Right lobe of liver (tissue), 6 donors: ENCODE measurements around the gene DNAJA2. TPM values are rescaled to one million over a fixed set of nuclear protein-coding genes. Genes with fewer than 3 reads are reported as not detected.

ENCODE experiments used
- ATAC-seq, 4 donors: fragments of 200-7000 bp; cut with Tn5 transposase; one replicate each; pipeline ENCODE4 v1.9.1; 2020; ENCODE audit warnings: mild to moderate bottlenecking in 4 of 4, moderate library complexity in 4 of 4
- DNase-seq, 3 donors: peaks; one replicate each; pipeline ENCODE4 v3.0.0-alpha.2; 2020
- H3K27ac ChIP-seq, 3 donors: fragments of 200-600 bp; one replicate each; pipeline ENCODE4 v1.8.0; 2022
- H3K27me3 ChIP-seq, 2 donors: fragments of 200-600 bp; one replicate each; pipeline ENCODE4 v1.8.0; 2022
- H3K36me3 ChIP-seq, 4 donors: fragments of 200-600 bp; sonication (generic) in 1 of 4; one replicate each; pipeline versions ENCODE4 v1.5.1 to v1.8.0; 2017 to 2022; ENCODE audit warnings: control low read depth in 1 of 4
- H3K4me1 ChIP-seq, 4 donors: fragments of 200-600 bp; sonication (generic) in 1 of 4; one replicate each; pipeline versions ENCODE4 v1.5.1 to v1.8.0; 2017 to 2022; ENCODE audit warnings: control low read depth in 1 of 4
- H3K4me3 ChIP-seq, 3 donors: fragments of 200-600 bp; one replicate each; pipeline ENCODE4 v1.8.0; 2022
- H3K9me3 ChIP-seq, 4 donors: fragments of 200-600 bp; sonication (generic) in 1 of 4; one replicate each; pipeline versions ENCODE4 v1.5.1 to v1.8.0; 2017 to 2022; ENCODE audit warnings: control low read depth in 1 of 4
- POLR2A ChIP-seq: fragments of 450-650 bp; IDR thresholded peaks from one replicate; pipeline ENCODE4 v1.6.1; 2017; ENCODE audit warnings: antibody characterized with exemption, mild to moderate bottlenecking
- WGBS: methylation state at CpG from one replicate; pipeline ENCODE4 v1.1.6; 2018; ENCODE audit warnings: low coverage, low lambda C conversion rate; ENCODE audit not compliant: insufficient coverage; ENCODE audit errors: missing lambda C conversion rate; 5-methylcytosine and 5-hydroxymethylcytosine counted together
- intact Hi-C, 2 donors: fragments of 100-400 bp; cut with DNase I; formaldehyde crosslinking; loops; one replicate each; pipeline versions ENCODE4 v1.11.2 to v1.14.1; 2022
- long read RNA-seq: library from polyadenylated mRNA; unstranded; transcript quantifications from one replicate; pipeline ENCODE4 v2.0.0, GENCODE V29; 2019
- total RNA-seq, 6 experiments: library from RNA; depleted of rRNA in 2 of 6; stranded (reverse); fragments of >200 nt in 2 of 6; fragmentation: NEBNext Ultra II Directional in 3 of 6; extraction: Animal tissue kit (Norgen Biotek cat#: 25700) in 3 of 6; gene quantifications; one replicate each; pipeline versions ENCODE4 v1.1.0 to v1.2.4, GENCODE V29; 2016 to 2023
- TF ChIP-seq, protein P1 (sequence below), 4 donors: fragments of 200-600 bp in 3 of 4; fragments of 450-650 bp in 1 of 4; IDR thresholded peaks; one replicate each; pipeline versions ENCODE4 v1.5.1 to v1.8.0; 2016 to 2022; ENCODE audit warnings: antibody characterized with exemption in 4 of 4, mild to moderate bottlenecking in 2 of 4
- donor health status: DM: no; HTN: yes; CAD: no.
- donor health status: DM: no; HTN: no; CAD: no.
- donor health status: DM: no; HTN: no; CAD: no.
- donor health status: DM: no; HTN: yes; CAD: no.
- donor health status: DM: no; HTN: yes; CAD: no.

Gene DNAJA2
- 10 to 100 TPM; 25.3 to 38.3 (median 32.0) TPM for total RNA-seq
- long read RNA-seq, transcript DNAJA2-201 (9 exons, 3,122 nt), result major isoform, 12 of 16 reads
- long read RNA-seq, partial matches to known transcripts, result 4 of 16 reads
- long read RNA-seq, other reads (novel, unspliced or antisense), result 0 of 16 reads

- no peaks in the 10 kb centered on the region for H3K27me3 ChIP-seq
- DNase-seq (peak; percentile 95 to 96 (median 96)), ATAC-seq (peak; percentile 95 to 98 (median 96))
- TF ChIP-seq POLR2A, result peak; percentile 90
- TF ChIP-seq, protein P1, sequence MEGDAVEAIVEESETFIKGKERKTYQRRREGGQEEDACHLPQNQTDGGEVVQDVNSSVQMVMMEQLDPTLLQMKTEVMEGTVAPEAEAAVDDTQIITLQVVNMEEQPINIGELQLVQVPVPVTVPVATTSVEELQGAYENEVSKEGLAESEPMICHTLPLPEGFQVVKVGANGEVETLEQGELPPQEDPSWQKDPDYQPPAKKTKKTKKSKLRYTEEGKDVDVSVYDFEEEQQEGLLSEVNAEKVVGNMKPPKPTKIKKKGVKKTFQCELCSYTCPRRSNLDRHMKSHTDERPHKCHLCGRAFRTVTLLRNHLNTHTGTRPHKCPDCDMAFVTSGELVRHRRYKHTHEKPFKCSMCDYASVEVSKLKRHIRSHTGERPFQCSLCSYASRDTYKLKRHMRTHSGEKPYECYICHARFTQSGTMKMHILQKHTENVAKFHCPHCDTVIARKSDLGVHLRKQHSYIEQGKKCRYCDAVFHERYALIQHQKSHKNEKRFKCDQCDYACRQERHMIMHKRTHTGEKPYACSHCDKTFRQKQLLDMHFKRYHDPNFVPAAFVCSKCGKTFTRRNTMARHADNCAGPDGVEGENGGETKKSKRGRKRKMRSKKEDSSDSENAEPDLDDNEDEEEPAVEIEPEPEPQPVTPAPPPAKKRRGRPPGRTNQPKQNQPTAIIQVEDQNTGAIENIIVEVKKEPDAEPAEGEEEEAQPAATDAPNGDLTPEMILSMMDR (IDR thresholded peaks at IDR 0.05), result peak in 1 of 4 donors; percentile 4
- WGBS, result 0% methylated on average over 15 of the region's 86 CpGs
- peak within 1 kb of the TSS; percentile 91 to 93 (median 93) for H3K27ac ChIP-seq
- peaks cover 0 to 15% (median 5%) of the 10 kb centered on the region in 4 donors for H3K36me3 ChIP-seq
- peak within 1 kb of the TSS; percentile 72 to 89 (median 81) for H3K4me3 ChIP-seq
- no peaks in the 10 kb centered on the region for H3K9me3 ChIP-seq
- H3K4me1 ChIP-seq, result peaks cover 0 to 48% (median 24%) of the 10 kb centered on the region in 4 donors
- intact Hi-C loops, result no loop called here
Observed at GRCh38 chr16:46973207-46973995, at the start of gene DNAJA2. DNAJA2 (minus strand) TSS chr16:46973674; CDS start chr16:46973572, 102 bp downstream.

DNA sequence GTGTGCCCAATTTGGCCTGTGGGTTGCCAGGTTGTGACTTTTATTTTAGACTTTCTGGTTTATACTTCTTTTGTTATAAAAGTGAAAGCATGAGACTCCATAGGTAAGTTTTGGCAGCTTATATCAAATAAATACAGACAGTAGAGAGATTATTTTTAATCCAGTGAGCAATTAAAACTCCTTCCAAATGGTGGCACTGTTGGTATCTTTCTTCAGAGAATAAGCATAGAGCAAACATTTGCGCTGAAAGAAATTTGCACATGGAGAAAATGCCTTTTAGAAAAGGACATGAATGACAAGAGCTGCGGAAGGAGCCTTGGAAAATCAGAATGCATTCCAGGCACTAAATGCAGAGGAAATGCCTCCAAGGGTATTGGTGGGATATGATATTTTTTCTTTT, 46.1 kb upstream of the DNAJA2 start:
- Histone ChIP-seq H3K4me3 (no peak overlapping the region), H3K9me3 (no peaks in the 10 kb centered on the region), H3K4me1 (no peaks in the 10 kb centered on the region), H3K36me3 (no peaks in the 10 kb centered on the region), H3K27ac (no peak overlapping the region), H3K27me3 (no peaks in the 10 kb centered on the region)
- no peak for ATAC-seq
- TF ChIP-seq POLR2A, result no peak
- TF ChIP-seq, protein P1 (IDR thresholded peaks at IDR 0.05), result peak in 1 of 4 donors; percentile 12
- no peak for DNase-seq
- intact Hi-C loops, result loop anchor here in 1 of 2 donors (10.0 kb wide), 1 partner anchor 65 kb away; no protein-coding TSS in a partner anchor
- whole genome bisulfite sequencing, result 75% methylated on average over 2 of the region's 2 CpGs

DNA sequence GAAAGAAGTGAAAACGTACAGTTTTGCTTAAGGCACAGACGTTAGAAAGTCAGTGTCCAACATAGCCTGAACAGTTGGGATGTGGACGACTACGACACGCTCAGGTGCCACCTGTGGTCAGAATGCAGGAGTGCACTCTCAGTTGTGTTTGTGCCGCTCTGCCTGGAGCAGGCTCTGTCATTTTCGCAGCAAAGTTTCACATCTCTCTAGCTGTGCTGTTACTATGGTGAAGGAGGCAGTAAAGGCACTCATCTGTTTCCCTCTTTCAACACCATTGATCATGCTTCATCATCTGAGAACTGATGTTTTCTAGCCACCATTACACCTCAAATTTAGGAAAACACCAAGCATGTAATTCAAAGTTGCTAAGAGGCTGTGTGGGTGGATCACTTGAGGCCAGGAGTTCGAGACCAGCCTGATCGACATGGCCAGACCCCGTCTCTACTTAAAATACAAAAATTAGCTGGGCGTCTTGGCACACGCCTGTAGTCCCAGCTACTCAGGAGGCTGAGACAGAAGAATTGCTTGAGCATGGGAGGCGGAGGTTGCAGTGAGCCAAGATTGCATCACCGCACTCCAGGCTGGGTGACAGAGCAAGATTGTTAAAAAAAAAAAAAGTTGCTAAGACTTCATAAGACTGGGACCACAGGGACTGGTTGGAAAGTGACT, 44.9 kb upstream of the DNAJA2 start:
- DNase-seq, result peak; percentile 61 to 73 (median 63)
- WGBS, result 51% methylated on average over 10 of the region's 14 CpGs
- ATAC-seq, result peak; percentile 99 to 100 (median 100)

DNA sequence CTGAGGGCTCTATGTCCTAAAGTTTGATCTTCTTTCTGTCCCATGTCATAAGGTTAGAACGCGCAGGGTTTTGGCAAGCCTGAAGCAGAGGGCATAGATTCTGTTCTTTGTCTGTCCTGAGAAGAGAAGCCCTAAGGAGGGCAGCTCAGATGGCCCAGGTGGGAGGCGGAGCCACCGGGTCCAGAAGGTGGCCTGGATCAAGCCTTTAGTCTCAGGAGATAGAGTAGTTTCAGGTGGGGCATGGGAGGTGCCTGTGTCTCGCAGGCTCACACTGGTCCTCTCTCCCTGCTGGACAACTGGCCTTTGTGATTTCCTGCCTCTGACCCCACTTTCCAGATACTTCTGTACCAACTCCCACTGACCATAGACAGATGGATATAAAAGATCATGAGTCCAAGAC, 44.2 kb upstream of the DNAJA2 start:
- intact Hi-C loops, result loop anchor here in 1 of 2 donors (10.0 kb wide), 1 partner anchor 63 kb away; no protein-coding TSS in a partner anchor
- H3K27ac ChIP-seq, result no peak overlapping the region
- no peaks in the 10 kb centered on the region for H3K4me1 ChIP-seq
- no peak overlapping the region for H3K4me3 ChIP-seq
- WGBS, result 74% methylated on average over 5 of the region's 5 CpGs
- H3K27me3 ChIP-seq, result no peaks in the 10 kb centered on the region
- no peaks in the 10 kb centered on the region for H3K36me3 ChIP-seq
- TF ChIP-seq, protein P1 (IDR thresholded peaks at IDR 0.05), result no peak
- no peak for TF ChIP-seq POLR2A
- DNase-seq (no peak), ATAC-seq (peak in 1 of 4 donors; percentile 10)
- no peaks in the 10 kb centered on the region for H3K9me3 ChIP-seq

More for the DNA sequence above, 44.9 kb upstream of the DNAJA2 start:
- TF ChIP-seq, protein P1 (IDR thresholded peaks at IDR 0.05), result peak; percentile 50 to 72 (median 68)
- TF ChIP-seq POLR2A, result no peak
- Histone ChIP-seq H3K27me3 (no peaks in the 10 kb centered on the region), H3K4me3 (no peak overlapping the region), H3K27ac (no peak overlapping the region), H3K36me3 (no peaks in the 10 kb centered on the region), H3K4me1 (no peaks in the 10 kb centered on the region), H3K9me3 (no peaks in the 10 kb centered on the region)
- intact Hi-C loops, result loop anchor here in 1 of 2 donors (10.0 kb wide), 1 partner anchor 64 kb away; no protein-coding TSS in a partner anchor
